ENCODE data around the gene PTPRS.

DNA sequence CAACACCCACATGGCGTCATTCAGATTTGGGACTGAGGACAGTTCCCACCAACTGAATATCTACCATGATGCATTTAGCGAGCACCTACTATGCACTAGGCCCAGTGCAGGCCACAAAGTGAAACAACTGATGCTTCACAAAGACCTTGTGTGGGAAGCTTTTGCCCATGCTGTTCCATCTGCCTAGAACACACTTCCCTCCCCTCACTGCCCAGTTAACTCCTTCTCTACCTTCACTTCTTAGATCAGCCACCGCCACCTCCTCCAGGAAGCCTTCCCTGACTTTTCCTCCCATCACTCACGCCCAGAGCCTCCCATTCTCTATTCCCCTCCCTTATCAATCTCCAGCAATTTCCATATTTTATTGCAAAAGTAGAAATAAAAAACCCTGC lies 25.7 kb downstream of the PTPRS start:
- TF ChIP-seq EZH2 (IDR thresholded peaks at IDR 0.05) (no peak), POLR2AphosphoS5 (IDR thresholded peaks at IDR 0.05; ENCODE audit: borderline replicate concordance, low read depth, low read length) (no peak), FOXP2 (optimal IDR thresholded peaks at IDR 0.05; ENCODE audit: control extremely low read depth, extremely low read length, insufficient read depth) (no peak)

Measured in SK-N-MC (cell line).